GM19099 (cell line): ENCODE measurements around the gene PRUNE1.

Experiments used
- POLR2A ChIP-seq: IDR thresholded peaks from 3 replicates; pipeline ENCODE4 v1.6.1; 2011; ENCODE audit warnings: low read depth; ENCODE audit not compliant: insufficient read length; ENCODE audit errors: extremely low read depth

The PRUNE1 gene

GRCh38 chr1:150973836-150974579 lies 34.2 kb upstream of the PRUNE1 start:
- TF ChIP-seq POLR2A, result no peak

GRCh38 chr1:150974580-150975478 lies 33.4 kb upstream of the PRUNE1 start, which contains the start of gene CERS2:
CERS2 (minus strand) TSS chr1:150974835; CDS start chr1:150969090, 5,745 bp downstream.
- peak; percentile 65 for TF ChIP-seq POLR2A

- TF ChIP-seq POLR2A, result no peak
Measured at GRCh38 chr1:150976401-150976821, 31.8 kb upstream of the PRUNE1 start.

GRCh38 chr1:150976879-150977694 lies 31.2 kb upstream of the PRUNE1 start:
- TF ChIP-seq POLR2A, result no peak

- no peak for TF ChIP-seq POLR2A
Measured at GRCh38 chr1:150979092-150980056, 28.9 kb upstream of the PRUNE1 start.

GRCh38 chr1:150981177-150981804 lies 27.0 kb upstream of the PRUNE1 start:
- TF ChIP-seq POLR2A, result no peak

- no peak for TF ChIP-seq POLR2A
Measured at GRCh38 chr1:150981805-150982712, 26.2 kb upstream of the PRUNE1 start, which contains the start of gene ANXA9. ANXA9 (plus strand) TSS chr1:150982292; CDS start chr1:150983106, 814 bp downstream.

GRCh38 chr1:150985179-150985825 lies 22.9 kb upstream of the PRUNE1 start:
- TF ChIP-seq POLR2A, result no peak

GRCh38 chr1:150987924-150988323 lies 20.3 kb upstream of the PRUNE1 start:
- TF ChIP-seq POLR2A, result no peak

- no peak for TF ChIP-seq POLR2A
Measured at GRCh38 chr1:150992626-150993025, 15.6 kb upstream of the PRUNE1 start.

GRCh38 chr1:150994248-150994647 lies 14.0 kb upstream of the PRUNE1 start:
- TF ChIP-seq POLR2A, result no peak

- no peak for TF ChIP-seq POLR2A
Measured at GRCh38 chr1:150995460-150995859, 12.8 kb upstream of the PRUNE1 start.
